Hematopoietic multipotent progenitor cell treated with erythropoietin and hydrocortisone succinate and interleukin-3 and kit ligand, for 4 days (in vitro differentiated cells): Measurements from ENCODE around the gene ANKUB1.

Experiments used
- DNase-seq: peaks from one replicate; pipeline ENCODE4 v3.0.0-alpha.2; 2015

The ANKUB1 gene

GRCh38 chr3:149808209-149808829 is 16.0 kb upstream of the ANKUB1 start:
- DNase-seq: peak; percentile 85

- peak; percentile 27 for DNase-seq
Observed at GRCh38 chr3:149806171-149806778, 13.9 kb upstream of the ANKUB1 start.

- DNase-seq: no peak
Observed at GRCh38 chr3:149801639-149802038, 9.3 kb upstream of the ANKUB1 start.

GRCh38 chr3:149801195-149801594 is 8.8 kb upstream of the ANKUB1 start:
- DNase-seq: no peak

GRCh38 chr3:149800693-149801092 is 8.3 kb upstream of the ANKUB1 start:
- no peak for DNase-seq

GRCh38 chr3:149796026-149796425 is 3.7 kb upstream of the ANKUB1 start:
- peak; percentile 26 for DNase-seq

- DNase-seq: no peak
Observed at GRCh38 chr3:149790698-149791097, 1.7 kb downstream of the ANKUB1 start.

GRCh38 chr3:149790268-149790667 is 2.1 kb downstream of the ANKUB1 start:
- DNase-seq: no peak

GRCh38 chr3:149784064-149784704 is 8.2 kb downstream of the ANKUB1 start:
- DNase-seq: no peak

GRCh38 chr3:149783576-149783975 is 8.8 kb downstream of the ANKUB1 start:
- DNase-seq: peak; percentile 73

- DNase-seq: no peak
Observed at GRCh38 chr3:149781741-149782140, 10.6 kb downstream of the ANKUB1 start.

- peak; percentile 60 for DNase-seq
Observed at GRCh38 chr3:149781211-149781610, 11.1 kb downstream of the ANKUB1 start.

- no peak for DNase-seq
Observed at GRCh38 chr3:149777414-149778214, 14.7 kb downstream of the ANKUB1 start.

GRCh38 chr3:149776170-149776569 is 16.2 kb downstream of the ANKUB1 start:
- DNase-seq: no peak

GRCh38 chr3:149772861-149773260 is 19.5 kb downstream of the ANKUB1 start:
- DNase-seq: no peak

GRCh38 chr3:149771652-149772271 is 20.6 kb downstream of the ANKUB1 start:
- DNase-seq: peak; percentile 69

- DNase-seq: no peak
Observed at GRCh38 chr3:149770246-149770645, 22.1 kb downstream of the ANKUB1 start.

GRCh38 chr3:149768704-149769103 is 23.6 kb downstream of the ANKUB1 start:
- no peak for DNase-seq

GRCh38 chr3:149767720-149768119 is 24.6 kb downstream of the ANKUB1 start:
- DNase-seq: no peak

GRCh38 chr3:149765762-149766334 is 26.5 kb downstream of the ANKUB1 start:
- peak; percentile 70 for DNase-seq

- DNase-seq: no peak
Observed at GRCh38 chr3:149764302-149764701, 28.1 kb downstream of the ANKUB1 start.

GRCh38 chr3:149763565-149764195 is 28.7 kb downstream of the ANKUB1 start:
- DNase-seq: no peak
